Gastrocnemius medialis (tissue), 4 donors: ENCODE measurements around the gene TSNAX. TPM values are rescaled to one million over a fixed set of nuclear protein-coding genes. Genes with fewer than 3 reads are reported as not detected.

Source experiments
- ATAC-seq, 2 donors: fragments of 150-250 bp; one replicate each; pipeline ENCODE4 v1.9.1; 2016
- DNase-seq, 2 donors: peaks; one replicate each; pipeline ENCODE4 v3.0.0-alpha.2; 2019
- H3K27ac ChIP-seq, 4 donors: fragments of 200-600 bp; sonication (generic); 1 replicate in 1 of 4; 2 replicates in 3 of 4; pipeline ENCODE4 v1.5.1; 2016 to 2018; ENCODE audit warnings: mild to moderate bottlenecking in 2 of 4, moderate library complexity in 1 of 4
- H3K27me3 ChIP-seq, 3 donors: fragments of 200-600 bp; sonication (generic) in 2 of 3; 1 replicate in 1 of 3; 2 replicates in 2 of 3; pipeline versions ENCODE4 v1.5.1 to v1.6.0; 2016 to 2019; ENCODE audit warnings: mild to moderate bottlenecking in 1 of 3, moderate library complexity in 1 of 3
- H3K36me3 ChIP-seq, 2 donors: fragments of 200-600 bp; sonication (generic) in 1 of 2; one replicate each; pipeline ENCODE4 v1.5.1; 2017 to 2018
- H3K4me1 ChIP-seq, 2 donors: fragments of 200-600 bp; sonication (generic) in 1 of 2; one replicate each; pipeline ENCODE4 v1.5.1; 2016 to 2017; ENCODE audit warnings: mild to moderate bottlenecking in 2 of 2
- H3K4me3 ChIP-seq, 4 donors: fragments of 200-600 bp; sonication (generic) in 3 of 4; 1 replicate in 1 of 4; 2 replicates in 3 of 4; pipeline ENCODE4 v1.5.1; 2016 to 2019; ENCODE audit warnings: mild to moderate bottlenecking in 2 of 4
- H3K9me3 ChIP-seq, 3 donors: fragments of 200-600 bp; sonication (generic) in 2 of 3; 1 replicate in 1 of 3; 2 replicates in 2 of 3; pipeline ENCODE4 v1.5.1; 2016 to 2019
- CTCF ChIP-seq, 5 experiments: fragments of 450-650 bp in 3 of 5; fragments of 200-600 bp in 2 of 5; sonication (generic) in 2 of 5; IDR thresholded peaks in 4 of 5; conservative IDR thresholded peaks in 1 of 5; 1 replicate in 4 of 5; 2 replicates in 1 of 5; pipeline ENCODE4 v1.5.1; 2016 to 2019; ENCODE audit warnings: antibody characterized with exemption in 5 of 5, mild to moderate bottlenecking in 3 of 5, moderate library complexity in 3 of 5
- POLR2A ChIP-seq, 2 donors: fragments of 450-650 bp; IDR thresholded peaks; one replicate each; pipeline ENCODE4 v1.6.1; 2017; ENCODE audit warnings: antibody characterized with exemption in 2 of 2, mild to moderate bottlenecking in 2 of 2, moderate library complexity in 2 of 2
- in situ Hi-C, 4 donors: fragments of 200-750 bp; cut with MboI; loops; one replicate each; pipeline versions ENCODE4 v1.15.0 to v1.8.0; 2017; ENCODE audit warnings: low sequenced_read_pairs in 4 of 4
- intact Hi-C: fragments of 100-400 bp; cut with DNase I; formaldehyde crosslinking; loops from one replicate; pipeline ENCODE4 v1.15.1; 2023; ENCODE audit warnings: low total_unique reads
- total RNA-seq, 4 donors: library from RNA; depleted of rRNA; stranded (reverse); fragments of >200 nt; gene quantifications; one replicate each; pipeline versions ENCODE4 v1.1.0 to v1.2.3, GENCODE V29; 2016

TSNAX gene
- total RNA-seq, 4 donors from 2014 or later: 47.8 to 84.2 (median 77.8) TPM

GRCh38 chr1:231533240-231533639 lies 4.8 kb downstream of the TSNAX start:
- intact Hi-C loops: no loop called here
- H3K27me3 ChIP-seq: no peaks in the 10 kb centered on the region
- H3K9me3 ChIP-seq: no peaks in the 10 kb centered on the region
- H3K4me3 ChIP-seq: no peak overlapping the region
- DNase-seq (no peak), ATAC-seq (no peak)
- in situ Hi-C loops: loop anchor here in 1 of 4 donors (10.0 kb wide), 1 partner anchor 118 kb away; no protein-coding TSS in a partner anchor
- peaks cover 38 to 77% of the 10 kb centered on the region in 2 donors for H3K4me1 ChIP-seq
- H3K36me3 ChIP-seq: peaks cover 0 to 33% of the 10 kb centered on the region in 2 donors
- TF ChIP-seq CTCF (IDR thresholded peaks at IDR 0.05 in 4 of 5, conservative IDR thresholded peaks at IDR 0.05 in 1 of 5) (no peak), POLR2A (IDR thresholded peaks at IDR 0.05) (no peak)
- peak overlapping the region; percentile 94 to 99 (median 96) for H3K27ac ChIP-seq

GRCh38 chr1:231534703-231535159 lies 6.3 kb downstream of the TSNAX start:
- Histone ChIP-seq H3K4me3 (peak overlapping the region; percentile 21 to 40 (median 31)), H3K36me3 (peaks cover 0 to 44% of the 10 kb centered on the region in 2 donors), H3K9me3 (no peaks in the 10 kb centered on the region), H3K27me3 (no peaks in the 10 kb centered on the region), H3K27ac (peak overlapping the region; percentile 94 to 99 (median 96)), H3K4me1 (peaks cover 33 to 71% of the 10 kb centered on the region in 2 donors)
- intact Hi-C loops (loop anchor here (2.0 to 5.0 kb wide), 2 partner anchors 48 to 198 kb away; partner anchors contain the start of gene EXOC8), in situ Hi-C loops (loop anchor here in 1 of 4 donors (10.0 kb wide), 1 partner anchor 120 kb away; no protein-coding TSS in a partner anchor)
- no peak for TF ChIP-seq CTCF (IDR thresholded peaks at IDR 0.05 in 4 of 5, conservative IDR thresholded peaks at IDR 0.05 in 1 of 5)
- TF ChIP-seq POLR2A (IDR thresholded peaks at IDR 0.05): peak; percentile 72 to 92
- DNase-seq (peak in 1 of 2 donors; percentile 36), ATAC-seq (peak; percentile 98 to 99)

DNA sequence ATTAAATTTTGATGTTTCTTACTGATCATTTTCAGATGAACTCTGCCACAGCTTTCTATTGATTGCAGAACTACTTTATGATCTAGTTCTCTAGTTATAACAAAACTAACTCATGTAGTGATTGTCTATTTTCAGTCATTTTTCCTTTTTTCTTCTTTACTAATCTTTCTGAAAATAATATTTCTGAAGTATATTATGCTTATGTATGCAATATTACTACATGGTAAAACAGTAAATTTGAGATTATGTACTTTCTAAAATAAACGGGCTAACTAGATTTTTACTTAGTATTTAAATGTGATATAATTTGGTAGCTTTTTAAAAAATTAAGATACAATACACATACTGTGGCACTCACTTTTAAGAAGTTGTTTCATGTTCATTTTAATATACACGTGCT lies 7.6 kb downstream of the TSNAX start:
- ATAC-seq: no peak
- intact Hi-C loops: loop anchor here (5.0 kb wide), 1 partner anchor 46 kb away; no protein-coding TSS in a partner anchor

DNA sequence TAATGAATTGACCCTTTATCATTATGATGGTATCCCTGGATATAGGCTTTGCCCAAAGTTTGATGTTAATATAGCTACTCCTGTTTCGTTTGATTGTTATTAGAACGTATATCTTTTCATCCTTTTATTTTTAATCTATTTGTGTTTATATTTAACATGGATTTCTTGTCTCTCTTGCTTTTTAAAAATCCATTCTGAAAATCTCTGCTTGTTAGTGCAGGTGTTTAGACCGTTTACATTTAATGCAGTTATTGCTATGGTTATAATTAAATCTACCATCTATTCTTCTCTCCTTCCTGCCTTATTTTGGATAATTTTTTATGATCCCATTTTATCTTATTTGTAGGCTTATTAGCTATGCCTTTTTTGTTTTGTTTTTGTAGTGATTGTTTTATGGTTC lies 12.4 kb downstream of the TSNAX start:
- Histone ChIP-seq H3K36me3 (peaks cover 0 to 51% of the 10 kb centered on the region in 2 donors), H3K27ac (peak overlapping the region in 1 of 4 donors; percentile 53), H3K4me1 (peaks cover 21 to 37% of the 10 kb centered on the region in 2 donors), H3K9me3 (no peaks in the 10 kb centered on the region), H3K4me3 (no peak overlapping the region), H3K27me3 (no peaks in the 10 kb centered on the region)
- no peak for ATAC-seq
- no peak for DNase-seq
- in situ Hi-C loops: no loop called here
- TF ChIP-seq CTCF (IDR thresholded peaks at IDR 0.05 in 4 of 5, conservative IDR thresholded peaks at IDR 0.05 in 1 of 5): no peak
- intact Hi-C loops: no loop called here

More for the DNA sequence above, 7.6 kb downstream of the TSNAX start:
- Histone ChIP-seq H3K4me1 (peaks cover 27 to 57% of the 10 kb centered on the region in 2 donors), H3K4me3 (peak overlapping the region in 3 of 4 donors; percentile 23 to 40 (median 39)), H3K27ac (peak overlapping the region; percentile 94 to 99 (median 96)), H3K36me3 (peaks cover 0 to 34% of the 10 kb centered on the region in 2 donors), H3K9me3 (no peaks in the 10 kb centered on the region), H3K27me3 (no peaks in the 10 kb centered on the region)
- no peak for TF ChIP-seq POLR2A (IDR thresholded peaks at IDR 0.05)
- no peak for TF ChIP-seq CTCF (IDR thresholded peaks at IDR 0.05 in 4 of 5, conservative IDR thresholded peaks at IDR 0.05 in 1 of 5)
- in situ Hi-C loops: loop anchor here in 1 of 4 donors (10.0 kb wide), 1 partner anchor 121 kb away; no protein-coding TSS in a partner anchor
- no peak for DNase-seq
